PC-3 (cell line): Measurements from ENCODE around the gene CCN2.

Experiments used
- CTCF ChIP-seq: fragments of 300-600 bp; sonication (generic); conservative IDR thresholded peaks from 2 replicates; pipeline ENCODE4 v1.5.1; 2017; ENCODE audit warnings: antibody characterized with exemption, low read depth, mild to moderate bottlenecking, low read length
- EZH2 ChIP-seq: fragments of 300-600 bp; sonication (generic); IDR thresholded peaks from one replicate; pipeline ENCODE4 v1.6.1; 2017; ENCODE audit warnings: antibody characterized with exemption, mild to moderate bottlenecking, low read length; ENCODE audit not compliant: unreplicated experiment
- EZH2phosphoT487 ChIP-seq: fragments of 300-600 bp; sonication (generic); IDR thresholded peaks from 2 replicates; pipeline ENCODE4 v1.6.1; 2018; ENCODE audit warnings: mild to moderate bottlenecking, antibody characterized with exemption, low read length, borderline replicate concordance

DNA sequence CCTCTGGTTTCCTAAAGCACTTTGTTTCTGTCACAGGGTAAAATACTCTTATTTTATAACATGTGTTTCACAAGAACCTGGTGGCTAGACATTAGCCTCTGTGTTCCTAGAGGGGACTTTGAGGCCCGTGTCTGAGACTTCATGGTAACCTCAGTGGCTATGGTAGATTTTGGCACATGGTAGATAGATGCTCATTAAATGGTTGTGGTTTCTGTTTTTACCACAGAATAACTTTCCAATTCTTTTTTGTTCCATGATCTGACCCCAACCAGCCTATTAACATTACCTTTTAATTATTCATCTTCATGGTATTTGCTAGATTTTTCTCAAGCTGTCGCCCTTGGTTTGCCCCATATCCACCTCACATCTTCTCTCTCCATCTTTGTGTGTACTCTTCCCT, 34.3 kb downstream of the CCN2 start:
- TF ChIP-seq CTCF (no peak), EZH2 (no peak), EZH2phosphoT487 (no peak)
